Naive thymus-derived CD8-positive, alpha-beta T cell (primary cell): ENCODE measurements around the gene GREB1. TPM values are rescaled to one million over a fixed set of nuclear protein-coding genes. Genes with fewer than 3 reads are reported as not detected.

Experiments
- ATAC-seq, 2 donors: fragments of 150-1000 bp; cut with Tn5 transposase in 1 of 2; sonication (Bioruptor Pico), chemical (Tn5 transposase) in 1 of 2; 1 replicate in 1 of 2; 2 replicates in 1 of 2; pipeline ENCODE4 v1.10.0; 2021; ENCODE audit warnings: mild to moderate bottlenecking in 2 of 2, moderate library complexity in 2 of 2
- POLR2A ChIA-PET: fragments of 350-600 bp; sonication (Branson Sonifier 250); formaldehyde crosslinking; loops from one replicate; lab custom pipeline; 2021; ENCODE audit warnings: antibody characterized with exemption; lab: Charles Lee
- DNase-seq, 10 donors: peaks; one replicate each; pipeline versions ENCODE4 v3.0.0 to v3.0.0-alpha.2; 2020 to 2022
- H3K27ac Mint-ChIP-seq, 10 donors: one replicate each; pipeline ENCODE4 v1.8.0; 2020 to 2022; ENCODE audit warnings: mild to moderate bottlenecking in 10 of 10, mixed read lengths in 10 of 10, moderate library complexity in 4 of 10, inconsistent platforms in 1 of 10
- H3K27me3 Mint-ChIP-seq, 5 donors: one replicate each; pipeline ENCODE4 v1.8.0; 2021 to 2022; ENCODE audit warnings: mixed read lengths in 5 of 5
- H3K36me3 Mint-ChIP-seq, 3 donors: one replicate each; pipeline ENCODE4 v1.8.0; 2020 to 2022; ENCODE audit warnings: mixed read lengths in 3 of 3, mild to moderate bottlenecking in 2 of 3, inconsistent platforms in 1 of 3
- H3K4me1 Mint-ChIP-seq, 4 donors: one replicate each; pipeline ENCODE4 v1.8.0; 2021 to 2022; ENCODE audit warnings: mixed read lengths in 4 of 4
- H3K4me3 Mint-ChIP-seq, 10 donors: one replicate each; pipeline ENCODE4 v1.8.0; 2020 to 2022; ENCODE audit warnings: mild to moderate bottlenecking in 10 of 10, mixed read lengths in 10 of 10, moderate library complexity in 6 of 10, inconsistent platforms in 1 of 10
- H3K9me3 Mint-ChIP-seq, 9 donors: one replicate each; pipeline ENCODE4 v1.8.0; 2020 to 2022; ENCODE audit warnings: mixed read lengths in 9 of 9, mild to moderate bottlenecking in 3 of 9, inconsistent platforms in 1 of 9, moderate library complexity in 1 of 9
- polyA plus RNA-seq, 3 donors: library from polyadenylated mRNA; unstranded; fragments of 300-500 nt; fragmentation: Illumina TruSeq; gene quantifications; one replicate each; pipeline ENCODE4 v1.2.3, GENCODE V29; 2021
- total RNA-seq, 8 experiments: library from RNA in 2 of 8; stranded (reverse) in 2 of 8; gene quantifications; one replicate each; pipeline ENCODE4 v1.2.3 and lab custom pipeline; 2021 to 2026

GREB1 gene
- total RNA-seq (1 to 10 TPM; 1.1 TPM), polyA plus RNA-seq (under 1 TPM; 0.05 to 0.41 (median 0.13) TPM), total RNA-seq (lab: John Stamatoyannopoulos, UW) (0.08 to 2.1 (median 0.94) reads per million in 6 experiments)

- DNase-seq (no peak), ATAC-seq (no peak)
- POLR2A ChIA-PET, result no interaction called here
- Mint-ChIP-seq H3K4me3 (no peak within 1 kb of the TSS), H3K9me3 (no peaks in the 10 kb centered on the region), H3K27ac (no peak within 1 kb of the TSS), H3K36me3 (no peaks in the 10 kb centered on the region), H3K27me3 (peaks cover 8 to 44% (median 12%) of the 10 kb centered on the region in 5 donors), H3K4me1 (no peaks in the 10 kb centered on the region)
These were observed at the start of gene GREB1 for GRCh38 chr2:11533278-11534070. GREB1 (plus strand) TSS chr2:11534045; CDS start chr2:11556615, 22,570 bp downstream.

- Mint-ChIP-seq H3K9me3 (peaks cover 0 to 11% (median 0%) of the 10 kb centered on the region in 9 donors), H3K27ac (no peak overlapping the region), H3K36me3 (peaks cover 0 to 6% (median 0%) of the 10 kb centered on the region in 3 donors), H3K4me3 (no peak overlapping the region), H3K27me3 (peaks cover 17 to 40% (median 29%) of the 10 kb centered on the region in 5 donors), H3K4me1 (peaks cover 0 to 4% (median 0%) of the 10 kb centered on the region in 4 donors)
- POLR2A ChIA-PET, result no interaction called here
- ATAC-seq, result no peak
- no peak for DNase-seq
These were observed 45.0 kb upstream of the GREB1 start for GRCh38 chr2:11488809-11489208.

- POLR2A ChIA-PET, result no interaction called here
- Mint-ChIP-seq H3K27ac (no peak overlapping the region), H3K9me3 (peaks cover 0 to 11% (median 0%) of the 10 kb centered on the region in 9 donors), H3K4me1 (no peaks in the 10 kb centered on the region), H3K27me3 (peaks cover 14 to 32% (median 23%) of the 10 kb centered on the region in 5 donors), H3K36me3 (peaks cover 0 to 6% (median 0%) of the 10 kb centered on the region in 3 donors), H3K4me3 (no peak overlapping the region)
- DNase-seq (no peak), ATAC-seq (no peak)
These were observed 43.7 kb upstream of the GREB1 start for GRCh38 chr2:11490194-11490593.

GRCh38 chr2:11491348-11491933 lies 42.4 kb upstream of the GREB1 start:
- Mint-ChIP-seq H3K36me3 (peaks cover 0 to 6% (median 0%) of the 10 kb centered on the region in 3 donors), H3K4me1 (no peaks in the 10 kb centered on the region), H3K4me3 (no peak overlapping the region), H3K9me3 (peaks cover 0 to 11% (median 0%) of the 10 kb centered on the region in 9 donors), H3K27me3 (peaks cover 7 to 21% (median 17%) of the 10 kb centered on the region in 5 donors), H3K27ac (no peak overlapping the region)
- POLR2A ChIA-PET, result no interaction called here
- ATAC-seq (no peak), DNase-seq (no peak)

- Mint-ChIP-seq H3K27me3 (peaks cover 5 to 19% (median 15%) of the 10 kb centered on the region in 5 donors), H3K27ac (no peak overlapping the region), H3K9me3 (peaks cover 0 to 11% (median 0%) of the 10 kb centered on the region in 9 donors), H3K4me3 (no peak overlapping the region), H3K36me3 (peaks cover 0 to 6% (median 0%) of the 10 kb centered on the region in 3 donors), H3K4me1 (no peaks in the 10 kb centered on the region)
- no peak for ATAC-seq
- POLR2A ChIA-PET, result no interaction called here
- no peak for DNase-seq
These were observed 41.6 kb upstream of the GREB1 start for GRCh38 chr2:11492244-11492643.

- POLR2A ChIA-PET, result no interaction called here
- H3K4me3 Mint-ChIP-seq, result no peak overlapping the region
- peaks cover 0 to 6% (median 0%) of the 10 kb centered on the region in 3 donors for H3K36me3 Mint-ChIP-seq
- H3K4me1 Mint-ChIP-seq, result no peaks in the 10 kb centered on the region
- no peak overlapping the region for H3K27ac Mint-ChIP-seq
- ATAC-seq (no peak), DNase-seq (no peak)
- H3K9me3 Mint-ChIP-seq, result peaks cover 0 to 11% (median 0%) of the 10 kb centered on the region in 9 donors
- H3K27me3 Mint-ChIP-seq, result peaks cover 5 to 15% (median 13%) of the 10 kb centered on the region in 5 donors
These were observed 41.1 kb upstream of the GREB1 start for GRCh38 chr2:11492720-11493119.

- H3K4me3 Mint-ChIP-seq, result no peak overlapping the region
- no peaks in the 10 kb centered on the region for H3K4me1 Mint-ChIP-seq
- POLR2A ChIA-PET, result no interaction called here
- H3K27me3 Mint-ChIP-seq, result peaks cover 5 to 15% (median 12%) of the 10 kb centered on the region in 5 donors
- H3K9me3 Mint-ChIP-seq, result peaks cover 0 to 11% (median 0%) of the 10 kb centered on the region in 9 donors
- H3K36me3 Mint-ChIP-seq, result peaks cover 0 to 5% (median 0%) of the 10 kb centered on the region in 3 donors
- no peak overlapping the region for H3K27ac Mint-ChIP-seq
- DNase-seq (no peak), ATAC-seq (no peak)
These were observed 40.6 kb upstream of the GREB1 start for GRCh38 chr2:11493282-11493681.

- peaks cover 0 to 11% (median 0%) of the 10 kb centered on the region in 9 donors for H3K9me3 Mint-ChIP-seq
- H3K27ac Mint-ChIP-seq, result no peak overlapping the region
- no peak for DNase-seq
- no peaks in the 10 kb centered on the region for H3K4me1 Mint-ChIP-seq
- ATAC-seq, result no peak
- H3K27me3 Mint-ChIP-seq, result peaks cover 5 to 15% (median 11%) of the 10 kb centered on the region in 5 donors
- no peak overlapping the region for H3K4me3 Mint-ChIP-seq
- peaks cover 0 to 4% (median 0%) of the 10 kb centered on the region in 3 donors for H3K36me3 Mint-ChIP-seq
- POLR2A ChIA-PET, result no interaction called here
These were observed 39.5 kb upstream of the GREB1 start for GRCh38 chr2:11494310-11494709.

GRCh38 chr2:11495844-11496681 lies 37.8 kb upstream of the GREB1 start:
- no peaks in the 10 kb centered on the region for H3K36me3 Mint-ChIP-seq
- H3K9me3 Mint-ChIP-seq, result peaks cover 0 to under 1% (median 0%) of the 10 kb centered on the region in 9 donors
- ATAC-seq (no peak), DNase-seq (no peak)
- POLR2A ChIA-PET, result no interaction called here
- no peak overlapping the region for H3K4me3 Mint-ChIP-seq
- H3K27ac Mint-ChIP-seq, result no peak overlapping the region
- no peaks in the 10 kb centered on the region for H3K4me1 Mint-ChIP-seq
- peaks cover 5 to 18% (median 9%) of the 10 kb centered on the region in 5 donors for H3K27me3 Mint-ChIP-seq

- H3K9me3 Mint-ChIP-seq, result peaks cover 0 to 11% (median 0%) of the 10 kb centered on the region in 9 donors
- no peak for ATAC-seq
- H3K4me3 Mint-ChIP-seq, result no peak overlapping the region
- POLR2A ChIA-PET, result no interaction called here
- H3K27me3 Mint-ChIP-seq, result peaks cover 8 to 33% (median 14%) of the 10 kb centered on the region in 5 donors
- no peaks in the 10 kb centered on the region for H3K4me1 Mint-ChIP-seq
- H3K27ac Mint-ChIP-seq, result no peak overlapping the region
- no peaks in the 10 kb centered on the region for H3K36me3 Mint-ChIP-seq
- no peak for DNase-seq
These were observed 35.3 kb upstream of the GREB1 start for GRCh38 chr2:11498543-11499034.

GRCh38 chr2:11499081-11499743 lies 34.6 kb upstream of the GREB1 start:
- H3K4me1 Mint-ChIP-seq, result no peaks in the 10 kb centered on the region
- H3K36me3 Mint-ChIP-seq, result peaks cover 0 to 4% (median 0%) of the 10 kb centered on the region in 3 donors
- ATAC-seq (no peak), DNase-seq (no peak)
- no peak overlapping the region for H3K27ac Mint-ChIP-seq
- peaks cover 9 to 34% (median 14%) of the 10 kb centered on the region in 5 donors for H3K27me3 Mint-ChIP-seq
- no peak overlapping the region for H3K4me3 Mint-ChIP-seq
- peaks cover 0 to 14% (median 0%) of the 10 kb centered on the region in 9 donors for H3K9me3 Mint-ChIP-seq
- POLR2A ChIA-PET, result no interaction called here
